WTC11 (cell line): ENCODE data around the gene IPO13. TPM values are rescaled to one million over a fixed set of nuclear protein-coding genes. Genes with fewer than 3 reads are reported as not detected.

Experiments used
- ATAC-seq: fragments of 200-7000 bp; cut with Tn5 transposase; 2 replicates; pipeline ENCODE4 v1.10.0; 2021; ENCODE audit warnings: mild to moderate bottlenecking, moderate library complexity
- CTCF ChIA-PET: fragments of 300-600 bp; sonication (Branson Sonifier 250); formaldehyde crosslinking; loops from one replicate; lab custom pipeline; 2021; ENCODE audit warnings: antibody characterized with exemption; lab: Charles Lee
- POLR2A ChIA-PET: fragments of 350-600 bp; sonication (Branson Sonifier 250); formaldehyde crosslinking; loops from one replicate; lab custom pipeline; 2021; ENCODE audit warnings: antibody characterized with exemption; lab: Charles Lee
- DNase-seq: peaks from one replicate; pipeline ENCODE4 v3.0.0; 2021; ENCODE audit warnings: low spot score
- H3K27ac Mint-ChIP-seq: 2 replicates; pipeline ENCODE4 v1.8.0; 2021; ENCODE audit warnings: mixed read lengths
- H3K27me3 Mint-ChIP-seq: 2 replicates; pipeline ENCODE4 v1.8.0; 2021; ENCODE audit warnings: low read depth, mild to moderate bottlenecking, moderate library complexity, mixed read lengths
- H3K36me3 Mint-ChIP-seq: 2 replicates; pipeline ENCODE4 v1.8.0; 2021; ENCODE audit warnings: mixed read lengths
- H3K4me1 Mint-ChIP-seq: 2 replicates; pipeline ENCODE4 v1.8.0; 2022; ENCODE audit warnings: mixed read lengths
- H3K4me3 Mint-ChIP-seq: 2 replicates; pipeline ENCODE4 v1.8.0; 2021; ENCODE audit warnings: mild to moderate bottlenecking, moderate library complexity, mixed read lengths
- H3K9me3 Mint-ChIP-seq: 2 replicates; pipeline ENCODE4 v1.8.0; 2021; ENCODE audit warnings: mixed read lengths
- ATF1 ChIP-seq: sonication (generic); formaldehyde crosslinking; IDR thresholded peaks from 2 replicates; pipeline ENCODE4 v1.8.1; 2023; ENCODE audit warnings: mild to moderate bottlenecking, moderate library complexity, missing genetic modification reagents
- ATF3 ChIP-seq: sonication (generic); formaldehyde crosslinking; conservative IDR thresholded peaks from 2 replicates; pipeline ENCODE4 v1.8.1; 2022; ENCODE audit warnings: mild to moderate bottlenecking, missing genetic modification reagents
- E2F5 ChIP-seq: sonication (generic); formaldehyde crosslinking; IDR thresholded peaks from 2 replicates; pipeline ENCODE4 v1.8.1; 2022; ENCODE audit warnings: mild to moderate bottlenecking, moderate library complexity, missing genetic modification reagents
- JAZF1 ChIP-seq: fragments of 250-450 bp; sonication (Bioruptor Pico); IDR thresholded peaks from 2 replicates; pipeline ENCODE4 v1.9.0; 2021; ENCODE audit warnings: moderate library complexity, mild to moderate bottlenecking, inconsistent platforms
- JUN ChIP-seq: sonication (generic); formaldehyde crosslinking; IDR thresholded peaks from 2 replicates; pipeline ENCODE4 v1.8.0; 2023; ENCODE audit warnings: mild to moderate bottlenecking, missing genetic modification reagents
- PREB ChIP-seq: sonication (generic); formaldehyde crosslinking; IDR thresholded peaks from 2 replicates; pipeline ENCODE4 v1.8.1; 2022; ENCODE audit warnings: mild to moderate bottlenecking, missing genetic modification reagents, moderate library complexity, borderline replicate concordance
- SMAD4 ChIP-seq: sonication (generic); formaldehyde crosslinking; IDR thresholded peaks from 2 replicates; pipeline ENCODE4 v1.8.0; 2022; ENCODE audit warnings: mild to moderate bottlenecking, missing genetic modification reagents
- TP53 ChIP-seq: sonication (generic); formaldehyde crosslinking; IDR thresholded peaks from 2 replicates; pipeline ENCODE4 v1.8.1; 2023; ENCODE audit warnings: mild to moderate bottlenecking, missing genetic modification reagents
- ZNF138 ChIP-seq: sonication (generic); formaldehyde crosslinking; conservative IDR thresholded peaks from 2 replicates; pipeline ENCODE4 v1.8.1; 2022; ENCODE audit warnings: mild to moderate bottlenecking, moderate library complexity, missing genetic modification reagents
- ZNF263 ChIP-seq: sonication (generic); formaldehyde crosslinking; IDR thresholded peaks from 2 replicates; pipeline ENCODE4 v1.8.1; 2022; ENCODE audit warnings: low read depth, mild to moderate bottlenecking, moderate library complexity, missing genetic modification reagents
- ZNF532 ChIP-seq: fragments of 250-450 bp; sonication (Bioruptor Pico); IDR thresholded peaks from 2 replicates; pipeline ENCODE4 v1.9.0; 2021; ENCODE audit warnings: mild to moderate bottlenecking, borderline replicate concordance
- total RNA-seq: library from RNA; stranded (reverse); gene quantifications from 3 replicates; pipeline ENCODE4 v1.2.3, GENCODE V29; 2021
- TF ChIP-seq, protein P1 (sequence below): sonication (generic); formaldehyde crosslinking; IDR thresholded peaks from 2 replicates; pipeline ENCODE4 v1.8.0; 2023; ENCODE audit warnings: missing genetic modification reagents, mild to moderate bottlenecking, borderline replicate concordance
- TF ChIP-seq, protein P2 (sequence below): sonication (generic); formaldehyde crosslinking; IDR thresholded peaks from 2 replicates; pipeline ENCODE4 v1.8.1; 2023; ENCODE audit warnings: mild to moderate bottlenecking, missing genetic modification reagents
- TF ChIP-seq, protein P3 (sequence below): sonication (generic); formaldehyde crosslinking; IDR thresholded peaks from 2 replicates; pipeline ENCODE4 v1.8.1; 2022; ENCODE audit warnings: low read depth, missing genetic modification reagents, borderline replicate concordance
- TF ChIP-seq, protein P4 (sequence below): fragments of 250-450 bp; sonication (Bioruptor Pico); IDR thresholded peaks from 2 replicates; pipeline ENCODE4 v1.9.0; 2021; ENCODE audit warnings: mild to moderate bottlenecking
- TF ChIP-seq, protein P5 (sequence below): fragments of 250-450 bp; sonication (Bioruptor Pico); conservative IDR thresholded peaks from 2 replicates; pipeline ENCODE4 v1.9.0; 2021; ENCODE audit warnings: mild to moderate bottlenecking

IPO13 gene
- total RNA-seq, 1 experiment from 2014 or later = 24.2 TPM

- DNase-seq = no peak
- CTCF ChIA-PET = interaction anchor here (1.1 to 3.8 kb wide), 4 partner anchors 9 to 48 kb away, joined by 3 to 16 read pairs (median 5); partner anchors contain the start of gene CCDC24
- no peaks in the 10 kb centered on the region; the same call in 1 of the 2 replicates for H3K27me3 Mint-ChIP-seq
- no peak for ATAC-seq
- no peaks in the 10 kb centered on the region for H3K9me3 Mint-ChIP-seq
- no peak overlapping the region for H3K27ac Mint-ChIP-seq
- H3K4me1 Mint-ChIP-seq = peaks cover 3% of the 10 kb centered on the region; the same call in 1 of the 2 replicates
- H3K36me3 Mint-ChIP-seq = peaks cover 9% of the 10 kb centered on the region
- POLR2A ChIA-PET = interaction anchor here (0.5 to 1.4 kb wide), 2 partner anchors 32 to 1559 kb away, joined by 4 to 9 read pairs; partner anchors contain the start of gene SLC6A9
- H3K4me3 Mint-ChIP-seq = no peak overlapping the region
- TF ChIP-seq ATF1 (CRISPR knock-in tag) = no peak
- TF ChIP-seq ZNF532 = no peak
- no peak for TF ChIP-seq E2F5 (CRISPR knock-in tag)
- TF ChIP-seq PREB = no peak
- no peak for TF ChIP-seq ZNF263 (CRISPR knock-in tag)
- TF ChIP-seq TP53 (CRISPR knock-in tag) = no peak
- TF ChIP-seq SMAD4 = no peak
- no peak for TF ChIP-seq JAZF1 (CRISPR knock-in tag)
- TF ChIP-seq JUN (CRISPR knock-in tag) = no peak
- TF ChIP-seq, protein P1, sequence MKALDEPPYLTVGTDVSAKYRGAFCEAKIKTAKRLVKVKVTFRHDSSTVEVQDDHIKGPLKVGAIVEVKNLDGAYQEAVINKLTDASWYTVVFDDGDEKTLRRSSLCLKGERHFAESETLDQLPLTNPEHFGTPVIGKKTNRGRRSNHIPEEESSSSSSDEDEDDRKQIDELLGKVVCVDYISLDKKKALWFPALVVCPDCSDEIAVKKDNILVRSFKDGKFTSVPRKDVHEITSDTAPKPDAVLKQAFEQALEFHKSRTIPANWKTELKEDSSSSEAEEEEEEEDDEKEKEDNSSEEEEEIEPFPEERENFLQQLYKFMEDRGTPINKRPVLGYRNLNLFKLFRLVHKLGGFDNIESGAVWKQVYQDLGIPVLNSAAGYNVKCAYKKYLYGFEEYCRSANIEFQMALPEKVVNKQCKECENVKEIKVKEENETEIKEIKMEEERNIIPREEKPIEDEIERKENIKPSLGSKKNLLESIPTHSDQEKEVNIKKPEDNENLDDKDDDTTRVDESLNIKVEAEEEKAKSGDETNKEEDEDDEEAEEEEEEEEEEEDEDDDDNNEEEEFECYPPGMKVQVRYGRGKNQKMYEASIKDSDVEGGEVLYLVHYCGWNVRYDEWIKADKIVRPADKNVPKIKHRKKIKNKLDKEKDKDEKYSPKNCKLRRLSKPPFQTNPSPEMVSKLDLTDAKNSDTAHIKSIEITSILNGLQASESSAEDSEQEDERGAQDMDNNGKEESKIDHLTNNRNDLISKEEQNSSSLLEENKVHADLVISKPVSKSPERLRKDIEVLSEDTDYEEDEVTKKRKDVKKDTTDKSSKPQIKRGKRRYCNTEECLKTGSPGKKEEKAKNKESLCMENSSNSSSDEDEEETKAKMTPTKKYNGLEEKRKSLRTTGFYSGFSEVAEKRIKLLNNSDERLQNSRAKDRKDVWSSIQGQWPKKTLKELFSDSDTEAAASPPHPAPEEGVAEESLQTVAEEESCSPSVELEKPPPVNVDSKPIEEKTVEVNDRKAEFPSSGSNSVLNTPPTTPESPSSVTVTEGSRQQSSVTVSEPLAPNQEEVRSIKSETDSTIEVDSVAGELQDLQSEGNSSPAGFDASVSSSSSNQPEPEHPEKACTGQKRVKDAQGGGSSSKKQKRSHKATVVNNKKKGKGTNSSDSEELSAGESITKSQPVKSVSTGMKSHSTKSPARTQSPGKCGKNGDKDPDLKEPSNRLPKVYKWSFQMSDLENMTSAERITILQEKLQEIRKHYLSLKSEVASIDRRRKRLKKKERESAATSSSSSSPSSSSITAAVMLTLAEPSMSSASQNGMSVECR (CRISPR knock-in tag) = no peak
- TF ChIP-seq, protein P2, sequence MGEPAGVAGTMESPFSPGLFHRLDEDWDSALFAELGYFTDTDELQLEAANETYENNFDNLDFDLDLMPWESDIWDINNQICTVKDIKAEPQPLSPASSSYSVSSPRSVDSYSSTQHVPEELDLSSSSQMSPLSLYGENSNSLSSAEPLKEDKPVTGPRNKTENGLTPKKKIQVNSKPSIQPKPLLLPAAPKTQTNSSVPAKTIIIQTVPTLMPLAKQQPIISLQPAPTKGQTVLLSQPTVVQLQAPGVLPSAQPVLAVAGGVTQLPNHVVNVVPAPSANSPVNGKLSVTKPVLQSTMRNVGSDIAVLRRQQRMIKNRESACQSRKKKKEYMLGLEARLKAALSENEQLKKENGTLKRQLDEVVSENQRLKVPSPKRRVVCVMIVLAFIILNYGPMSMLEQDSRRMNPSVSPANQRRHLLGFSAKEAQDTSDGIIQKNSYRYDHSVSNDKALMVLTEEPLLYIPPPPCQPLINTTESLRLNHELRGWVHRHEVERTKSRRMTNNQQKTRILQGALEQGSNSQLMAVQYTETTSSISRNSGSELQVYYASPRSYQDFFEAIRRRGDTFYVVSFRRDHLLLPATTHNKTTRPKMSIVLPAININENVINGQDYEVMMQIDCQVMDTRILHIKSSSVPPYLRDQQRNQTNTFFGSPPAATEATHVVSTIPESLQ (CRISPR knock-in tag) = no peak
- TF ChIP-seq, protein P3, sequence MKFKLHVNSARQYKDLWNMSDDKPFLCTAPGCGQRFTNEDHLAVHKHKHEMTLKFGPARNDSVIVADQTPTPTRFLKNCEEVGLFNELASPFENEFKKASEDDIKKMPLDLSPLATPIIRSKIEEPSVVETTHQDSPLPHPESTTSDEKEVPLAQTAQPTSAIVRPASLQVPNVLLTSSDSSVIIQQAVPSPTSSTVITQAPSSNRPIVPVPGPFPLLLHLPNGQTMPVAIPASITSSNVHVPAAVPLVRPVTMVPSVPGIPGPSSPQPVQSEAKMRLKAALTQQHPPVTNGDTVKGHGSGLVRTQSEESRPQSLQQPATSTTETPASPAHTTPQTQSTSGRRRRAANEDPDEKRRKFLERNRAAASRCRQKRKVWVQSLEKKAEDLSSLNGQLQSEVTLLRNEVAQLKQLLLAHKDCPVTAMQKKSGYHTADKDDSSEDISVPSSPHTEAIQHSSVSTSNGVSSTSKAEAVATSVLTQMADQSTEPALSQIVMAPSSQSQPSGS (CRISPR knock-in tag) = no peak
- TF ChIP-seq, protein P4, sequence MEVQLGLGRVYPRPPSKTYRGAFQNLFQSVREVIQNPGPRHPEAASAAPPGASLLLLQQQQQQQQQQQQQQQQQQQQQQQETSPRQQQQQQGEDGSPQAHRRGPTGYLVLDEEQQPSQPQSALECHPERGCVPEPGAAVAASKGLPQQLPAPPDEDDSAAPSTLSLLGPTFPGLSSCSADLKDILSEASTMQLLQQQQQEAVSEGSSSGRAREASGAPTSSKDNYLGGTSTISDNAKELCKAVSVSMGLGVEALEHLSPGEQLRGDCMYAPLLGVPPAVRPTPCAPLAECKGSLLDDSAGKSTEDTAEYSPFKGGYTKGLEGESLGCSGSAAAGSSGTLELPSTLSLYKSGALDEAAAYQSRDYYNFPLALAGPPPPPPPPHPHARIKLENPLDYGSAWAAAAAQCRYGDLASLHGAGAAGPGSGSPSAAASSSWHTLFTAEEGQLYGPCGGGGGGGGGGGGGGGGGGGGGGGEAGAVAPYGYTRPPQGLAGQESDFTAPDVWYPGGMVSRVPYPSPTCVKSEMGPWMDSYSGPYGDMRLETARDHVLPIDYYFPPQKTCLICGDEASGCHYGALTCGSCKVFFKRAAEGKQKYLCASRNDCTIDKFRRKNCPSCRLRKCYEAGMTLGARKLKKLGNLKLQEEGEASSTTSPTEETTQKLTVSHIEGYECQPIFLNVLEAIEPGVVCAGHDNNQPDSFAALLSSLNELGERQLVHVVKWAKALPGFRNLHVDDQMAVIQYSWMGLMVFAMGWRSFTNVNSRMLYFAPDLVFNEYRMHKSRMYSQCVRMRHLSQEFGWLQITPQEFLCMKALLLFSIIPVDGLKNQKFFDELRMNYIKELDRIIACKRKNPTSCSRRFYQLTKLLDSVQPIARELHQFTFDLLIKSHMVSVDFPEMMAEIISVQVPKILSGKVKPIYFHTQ (CRISPR knock-in tag) = no peak
- TF ChIP-seq ZNF138 (CRISPR knock-in tag) = no peak
- TF ChIP-seq ATF3 (CRISPR knock-in tag) = no peak
- TF ChIP-seq, protein P5, sequence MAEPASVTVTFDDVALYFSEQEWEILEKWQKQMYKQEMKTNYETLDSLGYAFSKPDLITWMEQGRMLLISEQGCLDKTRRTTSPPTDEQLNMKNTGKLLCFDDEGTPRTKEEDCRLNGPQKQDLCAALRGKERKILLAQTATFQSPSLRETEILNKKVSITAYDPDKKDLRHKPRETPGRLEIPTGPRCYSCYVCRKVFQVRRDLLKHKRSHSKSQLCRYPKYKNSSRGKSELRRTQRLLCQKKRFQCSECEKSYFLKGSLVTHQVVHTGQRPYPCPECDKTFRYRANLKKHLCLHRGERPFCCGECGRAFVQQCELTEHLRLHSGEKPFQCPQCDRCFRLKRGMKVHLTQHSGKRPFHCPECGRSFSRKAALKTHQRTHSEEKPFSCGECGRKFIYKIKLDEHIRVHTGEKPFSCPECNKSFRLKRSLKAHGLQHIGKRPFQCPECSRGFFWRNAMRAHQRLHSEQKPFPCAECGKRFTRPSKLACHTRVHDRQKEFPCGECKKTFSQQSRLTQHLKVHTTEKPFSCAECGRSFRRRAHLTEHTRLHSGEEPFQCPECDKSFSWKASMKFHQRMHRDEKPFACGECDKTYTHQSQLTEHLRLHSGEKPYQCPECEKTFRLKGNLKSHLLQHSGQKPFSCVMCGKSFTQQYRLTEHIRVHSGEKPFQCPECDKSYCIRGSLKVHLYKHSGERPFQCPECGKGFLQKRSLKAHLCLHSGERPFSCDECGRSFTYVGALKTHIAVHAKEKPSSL (CRISPR knock-in tag) = no peak
Observed at GRCh38 chr1:44000122-44000665, 53.4 kb downstream of the IPO13 start.
